Activated T-helper 17 cell treated with anti-CD3 and anti-CD28 coated beads, Interleukin-2, amount 50 U/mL, for 72 hours (primary cell): ENCODE measurements around the gene CYP27C1. TPM values are rescaled to one million over a fixed set of nuclear protein-coding genes. Genes with fewer than 3 reads are reported as not detected.

ENCODE experiments used
- ATAC-seq: fragments of 150-1000 bp; cut with Tn5 transposase; replicated peaks from 2 replicates; pipeline ENCODE4 v1.10.0; 2021; ENCODE audit warnings: mild to moderate bottlenecking, moderate library complexity
- H3K27ac Mint-ChIP-seq: one replicate; pipeline ENCODE4 v1.8.0; 2022; ENCODE audit warnings: mixed read lengths
- H3K27me3 Mint-ChIP-seq: one replicate; pipeline ENCODE4 v1.8.0; 2022; ENCODE audit warnings: mixed read lengths
- H3K36me3 Mint-ChIP-seq: one replicate; pipeline ENCODE4 v1.8.0; 2022; ENCODE audit warnings: low read depth, mild to moderate bottlenecking, mixed read lengths
- H3K4me1 Mint-ChIP-seq: one replicate; pipeline ENCODE4 v1.8.0; 2022; ENCODE audit warnings: mixed read lengths
- H3K4me3 Mint-ChIP-seq: one replicate; pipeline ENCODE4 v1.8.0; 2022; ENCODE audit warnings: mild to moderate bottlenecking, mixed read lengths
- H3K9me3 Mint-ChIP-seq: one replicate; pipeline ENCODE4 v1.8.0; 2022; ENCODE audit warnings: mixed read lengths
- total RNA-seq, 2 donors: library from RNA; stranded (reverse); gene quantifications; one replicate each; pipeline ENCODE4 v1.2.3, GENCODE V29; 2022

Gene CYP27C1
- total RNA-seq, 2 donors from 2014 or later = not detected

DNA sequence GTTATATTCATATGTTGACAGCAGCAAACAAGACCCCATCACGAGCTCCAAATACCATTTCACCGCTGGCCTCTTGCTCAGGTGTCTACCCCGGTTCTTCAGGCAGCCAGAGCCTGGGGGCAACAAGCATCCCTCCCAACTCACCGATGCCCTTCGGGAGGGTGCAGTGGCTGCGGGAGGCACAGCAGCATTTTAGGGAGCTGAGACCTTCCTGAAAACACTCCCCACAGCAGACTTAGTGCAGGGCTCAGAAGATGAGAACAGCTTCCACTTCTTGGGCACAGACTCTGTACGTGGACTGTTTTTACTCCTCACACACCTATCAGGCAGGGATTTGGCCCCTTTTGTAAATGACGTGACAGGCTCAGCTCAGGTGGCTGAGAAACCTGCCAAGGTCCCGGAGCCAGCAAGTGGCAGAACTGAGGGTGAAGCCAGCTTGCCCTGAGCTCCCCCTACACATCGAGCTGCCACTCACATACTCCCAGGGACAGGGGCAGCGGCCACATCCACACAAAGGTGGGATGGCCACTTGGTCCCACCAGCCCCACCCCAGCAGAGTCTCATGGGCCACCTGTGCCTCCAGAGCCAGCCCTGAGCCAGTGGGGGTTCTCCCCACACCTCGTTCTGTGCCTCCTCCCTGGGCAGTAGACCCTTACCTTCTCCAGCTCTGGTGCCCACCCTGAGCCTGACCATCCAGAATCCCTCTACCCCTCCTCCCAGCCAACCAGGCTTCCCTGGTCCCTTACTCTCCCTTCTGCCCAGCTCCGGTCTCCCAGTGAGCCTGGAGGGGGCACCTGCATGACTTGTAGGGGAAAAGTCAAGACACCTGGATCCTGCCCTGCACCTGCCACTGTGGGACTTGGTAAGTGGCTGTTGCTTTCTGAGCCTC lies 28.5 kb downstream of the CYP27C1 start:
- no peaks in the 10 kb centered on the region for H3K9me3 Mint-ChIP-seq
- H3K4me3 Mint-ChIP-seq = no peak overlapping the region
- no peaks in the 10 kb centered on the region for H3K36me3 Mint-ChIP-seq
- H3K27ac Mint-ChIP-seq = no peak overlapping the region
- no peaks in the 10 kb centered on the region for H3K4me1 Mint-ChIP-seq
- peaks cover 9% of the 10 kb centered on the region for H3K27me3 Mint-ChIP-seq
- no peak for ATAC-seq

DNA sequence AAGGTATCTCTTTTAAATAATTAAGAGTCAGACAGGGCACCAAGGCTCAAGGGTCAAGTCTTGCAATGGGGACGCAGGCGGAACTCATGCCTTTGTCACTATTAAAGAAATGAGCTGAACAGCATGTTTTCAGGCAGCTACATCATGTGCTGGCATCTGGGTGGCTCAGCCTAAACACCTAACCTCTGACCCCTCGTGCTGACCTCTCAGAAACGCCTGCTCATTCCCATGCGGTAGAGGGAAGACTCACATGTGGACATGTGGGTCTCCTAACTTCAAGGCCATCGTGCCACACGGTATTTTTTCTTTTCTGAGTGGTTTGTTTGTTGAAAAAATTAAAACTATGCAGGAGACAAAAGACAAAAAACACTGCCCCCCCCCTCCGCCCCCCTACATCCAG lies 31.3 kb downstream of the CYP27C1 start:
- Mint-ChIP-seq H3K9me3 (no peaks in the 10 kb centered on the region), H3K36me3 (no peaks in the 10 kb centered on the region), H3K27ac (no peak overlapping the region), H3K4me1 (no peaks in the 10 kb centered on the region), H3K4me3 (no peak overlapping the region), H3K27me3 (peaks cover 18% of the 10 kb centered on the region)
- ATAC-seq = no peak

DNA sequence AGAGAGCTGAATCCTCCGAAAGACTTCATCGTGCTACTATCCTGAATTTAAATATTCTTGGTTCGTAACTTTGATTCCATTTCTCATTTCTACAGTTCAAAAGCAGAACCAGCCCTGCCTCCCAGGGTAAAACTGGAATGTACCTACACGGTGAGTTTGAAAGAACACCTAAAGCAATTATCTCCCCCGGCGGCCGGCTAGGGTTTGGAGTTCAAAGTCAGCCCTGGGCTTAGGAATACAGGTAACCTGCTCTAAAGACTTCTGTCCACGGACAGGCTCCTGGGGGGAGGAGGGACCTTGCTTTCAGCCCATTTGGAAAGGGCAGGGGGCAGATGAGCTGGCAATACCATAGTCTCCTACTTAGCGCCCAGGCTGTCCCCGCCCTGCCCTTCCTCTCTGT lies 32.3 kb downstream of the CYP27C1 start:
- H3K36me3 Mint-ChIP-seq = no peaks in the 10 kb centered on the region
- H3K9me3 Mint-ChIP-seq = no peaks in the 10 kb centered on the region
- no peaks in the 10 kb centered on the region for H3K4me1 Mint-ChIP-seq
- ATAC-seq = no peak
- peaks cover 18% of the 10 kb centered on the region for H3K27me3 Mint-ChIP-seq
- H3K27ac Mint-ChIP-seq = no peak overlapping the region
- H3K4me3 Mint-ChIP-seq = no peak overlapping the region

DNA sequence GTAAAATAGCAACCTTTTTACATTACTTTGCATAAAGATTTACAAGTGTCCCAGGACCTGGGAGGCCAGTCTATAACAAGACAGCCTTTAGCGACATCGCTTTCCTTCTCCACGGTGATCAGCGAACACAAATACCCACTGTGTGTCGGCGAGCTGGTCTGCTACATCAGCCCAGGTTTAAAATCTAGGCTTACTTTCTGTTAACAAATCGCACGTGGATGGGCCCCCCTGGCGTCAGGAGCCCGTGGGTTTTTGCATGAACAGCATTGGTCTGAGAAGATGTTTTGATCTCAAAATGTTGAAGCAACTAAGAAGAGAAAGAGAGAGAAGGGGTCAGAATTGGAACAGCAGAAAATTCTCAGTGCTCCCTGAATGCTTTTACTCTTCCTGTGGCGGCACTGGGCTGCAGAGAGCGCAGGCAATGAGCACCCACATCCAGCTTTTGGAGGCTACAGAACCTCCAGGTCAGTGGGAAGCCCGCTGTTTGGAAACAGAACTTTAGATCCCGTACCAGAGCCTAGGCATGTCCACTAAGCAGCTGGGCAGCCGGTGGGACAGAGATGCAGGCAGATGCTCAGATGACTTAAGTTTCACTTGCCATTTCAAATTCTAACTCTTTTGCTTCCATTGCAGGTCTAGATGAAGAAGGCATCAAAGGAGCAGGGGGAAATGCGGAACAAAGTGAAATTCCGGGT lies 32.9 kb downstream of the CYP27C1 start:
- no peak for ATAC-seq
- Mint-ChIP-seq H3K27ac (no peak overlapping the region), H3K9me3 (no peaks in the 10 kb centered on the region), H3K4me3 (no peak overlapping the region), H3K36me3 (no peaks in the 10 kb centered on the region), H3K4me1 (no peaks in the 10 kb centered on the region), H3K27me3 (peaks cover 18% of the 10 kb centered on the region)

DNA sequence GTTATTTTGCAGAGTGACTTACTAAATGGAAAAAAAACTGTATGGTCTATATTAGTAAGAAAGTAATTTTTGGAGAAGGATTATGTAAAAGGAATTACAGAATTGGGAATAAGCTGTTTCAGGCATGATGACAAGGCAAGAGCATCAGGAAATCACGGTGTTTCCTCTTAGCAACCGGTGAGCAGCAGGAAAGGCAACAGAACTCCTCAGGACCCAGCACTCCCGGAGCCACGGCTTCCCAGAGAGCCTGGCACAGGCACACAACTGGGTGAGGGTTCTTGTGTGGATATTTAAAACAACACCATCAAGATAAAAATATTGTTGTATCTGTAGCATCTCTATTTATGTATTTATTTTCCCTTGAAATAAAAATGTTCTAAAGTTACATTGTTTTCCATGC lies 34.4 kb downstream of the CYP27C1 start:
- H3K27ac Mint-ChIP-seq = no peak overlapping the region
- ATAC-seq = no peak
- H3K9me3 Mint-ChIP-seq = peaks cover under 1% of the 10 kb centered on the region
- no peaks in the 10 kb centered on the region for H3K4me1 Mint-ChIP-seq
- no peak overlapping the region for H3K4me3 Mint-ChIP-seq
- H3K27me3 Mint-ChIP-seq = peaks cover 19% of the 10 kb centered on the region
- no peaks in the 10 kb centered on the region for H3K36me3 Mint-ChIP-seq

DNA sequence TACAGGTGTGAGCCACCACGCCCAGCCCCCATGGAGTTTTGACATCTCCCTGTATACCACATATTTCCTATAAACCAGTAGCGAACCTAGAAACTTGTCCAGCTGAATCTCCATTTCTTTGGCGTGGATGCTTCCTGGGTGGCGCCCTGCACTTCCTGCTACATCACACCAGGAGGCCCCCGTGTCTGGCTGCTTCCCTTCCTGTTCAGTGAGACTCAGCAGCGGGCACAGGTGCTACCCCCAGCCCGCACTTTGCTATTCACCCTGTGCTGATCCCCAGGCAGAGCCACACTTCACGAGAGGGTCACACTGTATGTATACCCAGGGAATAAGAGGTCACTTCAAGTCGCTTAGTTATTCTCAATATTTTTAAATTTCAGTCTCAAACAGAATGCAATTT lies 35.0 kb downstream of the CYP27C1 start:
- Mint-ChIP-seq H3K27me3 (peaks cover 22% of the 10 kb centered on the region), H3K4me3 (no peak overlapping the region), H3K4me1 (no peaks in the 10 kb centered on the region), H3K36me3 (no peaks in the 10 kb centered on the region), H3K27ac (no peak overlapping the region), H3K9me3 (peaks cover 4% of the 10 kb centered on the region)
- ATAC-seq = peak; percentile 51

DNA sequence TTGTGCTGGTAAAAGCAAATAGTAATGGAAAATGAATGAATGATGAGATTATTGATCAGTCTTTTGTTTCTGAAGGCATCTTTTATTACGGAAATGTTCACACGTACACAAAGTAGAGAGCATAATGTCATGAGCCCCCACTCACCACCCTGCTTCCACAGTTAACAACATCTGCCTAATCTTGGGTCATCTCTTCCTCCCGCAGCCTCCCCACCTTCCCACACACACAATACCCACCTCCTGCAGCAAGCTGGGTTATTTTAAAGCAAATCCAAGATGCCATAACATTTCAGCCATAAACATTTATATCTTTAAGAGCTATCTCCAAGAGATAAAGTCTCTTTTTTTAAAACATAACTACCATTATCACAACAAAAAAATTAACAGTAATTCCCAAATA lies 36.3 kb downstream of the CYP27C1 start:
- ATAC-seq = no peak
- Mint-ChIP-seq H3K4me3 (no peak overlapping the region), H3K9me3 (peaks cover 4% of the 10 kb centered on the region), H3K36me3 (no peaks in the 10 kb centered on the region), H3K4me1 (no peaks in the 10 kb centered on the region), H3K27me3 (peaks cover 25% of the 10 kb centered on the region), H3K27ac (no peak overlapping the region)

DNA sequence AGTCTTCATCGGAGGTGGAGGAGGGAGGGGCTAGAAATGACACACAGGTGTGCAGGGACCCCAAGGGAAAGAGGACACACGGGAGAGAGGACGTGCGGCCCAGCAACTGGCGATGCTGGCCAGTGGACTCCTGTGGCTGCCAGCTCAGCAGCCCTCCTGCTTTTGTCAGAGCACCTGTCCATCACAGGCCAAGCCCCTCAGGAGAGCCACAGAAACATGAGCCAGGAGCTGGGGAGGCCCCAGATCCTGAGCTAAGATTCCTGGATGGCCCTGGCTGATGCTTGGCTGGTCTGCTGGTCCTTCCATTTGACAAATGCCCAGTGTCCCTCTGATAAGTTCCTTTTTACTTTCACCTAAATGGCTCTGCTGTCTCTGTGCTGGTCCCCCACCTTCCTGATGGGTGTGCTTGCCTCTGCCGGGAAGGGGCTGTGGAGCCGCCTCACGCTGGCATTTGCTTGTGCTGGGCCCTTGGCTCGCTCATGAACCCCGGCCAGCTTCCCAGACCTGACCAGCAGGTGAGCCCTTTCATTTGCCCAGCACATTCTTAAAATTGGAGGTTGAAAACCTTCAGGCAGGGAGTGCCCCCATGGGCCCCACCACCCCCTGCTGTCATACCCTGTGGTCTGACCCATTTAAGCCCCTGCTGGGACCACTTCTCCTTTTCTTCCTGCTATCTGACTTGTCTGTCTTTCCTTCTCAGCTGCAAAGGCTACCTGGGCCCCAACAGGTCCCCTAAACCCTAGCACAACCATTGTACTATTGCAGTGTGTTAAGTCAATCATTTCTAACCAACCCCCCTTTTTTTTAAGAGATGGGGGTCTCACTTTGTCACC lies 37.3 kb downstream of the CYP27C1 start:
- Mint-ChIP-seq H3K27ac (no peak overlapping the region), H3K4me3 (no peak overlapping the region), H3K4me1 (no peaks in the 10 kb centered on the region), H3K27me3 (peaks cover 22% of the 10 kb centered on the region), H3K9me3 (peaks cover 4% of the 10 kb centered on the region), H3K36me3 (no peaks in the 10 kb centered on the region)
- ATAC-seq = no peak

DNA sequence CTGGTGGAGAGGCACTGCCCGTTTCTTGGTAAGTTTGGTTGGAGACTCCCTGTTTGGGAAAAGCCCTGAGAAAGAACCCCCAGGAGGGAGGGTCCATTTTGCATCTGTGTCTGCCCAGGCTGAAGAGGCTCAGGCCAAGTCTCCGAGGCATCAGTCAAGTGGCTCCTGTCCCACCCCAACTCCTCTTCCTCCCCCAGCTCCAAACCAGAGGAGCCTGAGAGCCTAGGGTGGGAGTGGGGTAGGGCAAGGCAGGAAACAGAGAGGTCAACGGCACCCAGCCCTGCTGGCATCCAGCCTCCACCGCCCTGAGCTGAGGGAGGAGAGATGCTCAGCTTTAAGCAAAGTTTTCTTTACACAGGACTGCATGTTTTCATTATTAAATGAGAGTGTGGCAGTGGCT lies 38.2 kb downstream of the CYP27C1 start:
- ATAC-seq = no peak
- Mint-ChIP-seq H3K9me3 (peaks cover 4% of the 10 kb centered on the region), H3K36me3 (no peaks in the 10 kb centered on the region), H3K27ac (no peak overlapping the region), H3K4me1 (no peaks in the 10 kb centered on the region), H3K27me3 (peaks cover 18% of the 10 kb centered on the region), H3K4me3 (no peak overlapping the region)

DNA sequence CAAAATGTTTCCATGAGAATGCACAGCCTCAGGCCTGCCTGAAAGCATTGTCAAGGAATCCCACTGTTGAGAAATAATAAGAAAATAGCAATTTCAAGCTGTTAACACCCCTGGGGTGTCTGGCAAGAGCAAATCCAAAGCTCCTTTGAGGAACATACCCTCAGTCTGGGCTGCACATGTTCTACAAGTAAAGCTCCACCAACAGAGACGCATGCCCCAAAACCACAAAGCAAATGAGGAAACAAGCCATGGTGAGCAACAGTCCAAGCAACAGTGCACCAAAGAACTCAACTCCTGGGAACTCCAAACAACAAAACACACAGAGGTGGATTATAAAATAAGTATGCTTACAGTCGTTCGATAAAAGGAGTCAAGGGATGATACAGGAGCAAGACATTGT lies 40.3 kb downstream of the CYP27C1 start:
- no peaks in the 10 kb centered on the region for H3K36me3 Mint-ChIP-seq
- no peak overlapping the region for H3K4me3 Mint-ChIP-seq
- no peaks in the 10 kb centered on the region for H3K4me1 Mint-ChIP-seq
- no peak overlapping the region for H3K27ac Mint-ChIP-seq
- peaks cover 21% of the 10 kb centered on the region for H3K27me3 Mint-ChIP-seq
- peaks cover 4% of the 10 kb centered on the region for H3K9me3 Mint-ChIP-seq
- no peak for ATAC-seq

DNA sequence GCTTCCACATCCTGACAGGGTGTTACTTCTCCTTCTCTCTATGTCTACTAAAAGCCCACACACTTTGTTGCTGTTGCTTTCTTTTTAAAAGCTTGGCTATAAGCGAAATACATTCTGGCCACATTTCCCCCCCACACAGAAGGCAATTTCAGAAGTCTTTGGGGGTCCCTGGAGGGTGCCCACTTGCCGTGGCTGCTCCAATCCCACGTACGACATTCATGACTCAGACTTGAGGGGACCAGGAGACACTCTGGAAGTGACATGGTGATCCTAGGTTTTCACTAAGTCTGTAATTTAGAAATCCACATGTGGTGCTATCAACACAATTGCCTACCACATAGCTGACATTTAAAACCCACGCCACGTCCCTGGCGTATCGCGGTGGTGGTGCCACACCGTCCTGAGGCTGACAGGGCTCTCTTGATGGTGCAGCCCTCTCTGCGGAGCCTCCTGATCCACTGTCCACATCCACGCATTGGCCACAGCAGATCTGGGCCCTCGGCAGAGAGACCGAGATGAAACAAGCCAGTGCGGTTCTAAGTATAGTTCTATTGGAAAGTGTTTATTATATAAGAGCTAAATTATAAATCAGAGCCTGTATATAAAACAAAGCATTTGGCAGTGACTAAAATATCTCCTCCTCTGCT lies 42.4 kb downstream of the CYP27C1 start:
- Mint-ChIP-seq H3K9me3 (peaks cover 4% of the 10 kb centered on the region), H3K4me1 (no peaks in the 10 kb centered on the region), H3K27me3 (peaks cover 19% of the 10 kb centered on the region)

DNA sequence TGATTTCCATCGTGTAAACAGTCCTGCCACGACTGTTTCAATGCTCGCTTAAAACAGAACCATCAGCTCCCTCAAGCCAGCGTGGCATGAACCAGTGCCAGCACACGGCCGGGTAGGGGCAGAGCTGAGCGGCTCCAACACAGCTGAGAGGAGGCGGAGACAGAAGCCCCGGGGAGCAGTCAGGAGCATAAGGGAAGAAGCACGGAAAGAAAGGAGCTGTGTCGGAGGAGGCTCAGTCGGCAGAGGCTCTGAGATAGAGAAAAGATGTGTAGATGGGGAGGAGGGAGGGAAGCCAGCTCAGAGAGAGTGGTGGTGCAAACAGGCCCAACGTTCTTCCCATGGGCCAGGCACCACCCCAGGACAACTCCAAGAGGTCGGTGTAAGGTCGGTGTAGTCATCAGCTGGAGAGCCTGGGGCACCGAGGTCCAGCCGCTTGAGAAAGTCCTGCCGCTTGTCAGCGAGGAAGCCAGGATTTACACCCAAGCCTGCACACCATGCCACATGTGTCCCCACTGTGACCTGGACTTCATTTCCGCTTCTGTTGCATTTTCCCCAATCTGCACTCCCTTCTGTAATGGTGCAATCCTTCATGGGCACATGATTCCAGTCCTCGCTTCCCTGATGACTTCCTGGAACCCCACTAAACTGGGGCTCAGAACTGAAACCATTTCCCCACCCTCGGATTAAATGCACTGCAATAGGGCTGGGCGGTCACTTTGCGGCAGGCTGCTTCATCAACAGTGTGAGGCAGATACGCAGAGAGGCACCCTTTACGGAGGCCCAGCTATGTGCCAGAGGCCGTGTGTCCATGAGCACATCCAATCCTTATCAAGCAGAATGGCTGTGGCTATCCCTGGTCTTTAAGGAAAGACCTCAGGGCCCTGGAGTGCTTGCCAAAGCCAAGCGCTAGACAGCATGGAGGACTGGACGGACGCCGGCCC lies 43.5 kb downstream of the CYP27C1 start:
- H3K27ac Mint-ChIP-seq = no peak overlapping the region
- no peak overlapping the region for H3K4me3 Mint-ChIP-seq
- no peak for ATAC-seq
- peaks cover 19% of the 10 kb centered on the region for H3K27me3 Mint-ChIP-seq
- no peaks in the 10 kb centered on the region for H3K4me1 Mint-ChIP-seq
- H3K36me3 Mint-ChIP-seq = no peaks in the 10 kb centered on the region
- H3K9me3 Mint-ChIP-seq = peaks cover 4% of the 10 kb centered on the region

More for the DNA sequence above, 42.4 kb downstream of the CYP27C1 start:
- H3K4me3 Mint-ChIP-seq = no peak overlapping the region
- H3K36me3 Mint-ChIP-seq = no peaks in the 10 kb centered on the region
- H3K27ac Mint-ChIP-seq = no peak overlapping the region
- no peak for ATAC-seq

DNA sequence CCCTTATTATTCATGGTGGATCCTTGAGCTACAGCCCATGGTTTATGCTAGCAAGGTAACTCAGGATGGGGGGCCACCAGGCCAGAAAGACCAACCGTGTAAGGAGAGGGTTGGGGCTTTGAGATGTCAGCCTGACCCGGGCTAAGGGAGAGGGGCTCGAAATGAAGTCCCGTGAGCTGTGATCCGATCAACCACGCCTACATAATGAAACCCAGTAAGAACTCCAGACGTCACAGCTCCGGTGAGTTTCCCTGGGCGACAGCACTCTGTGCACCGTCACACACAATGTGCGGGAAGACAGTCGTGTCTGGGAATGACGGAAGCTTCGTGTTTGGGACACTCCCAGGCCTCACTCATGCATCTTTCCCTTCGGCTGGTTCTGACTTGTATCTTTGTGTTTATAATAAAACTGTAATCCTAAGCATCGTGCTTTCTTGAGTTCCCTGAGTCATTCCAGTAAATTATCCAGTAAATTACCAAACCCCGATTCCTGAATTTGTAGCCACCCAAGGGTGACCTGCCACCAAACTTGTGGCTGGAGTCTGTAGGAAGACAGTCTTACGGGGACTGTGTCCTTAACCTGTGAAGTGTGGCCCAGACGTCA lies 44.2 kb downstream of the CYP27C1 start:
- Mint-ChIP-seq H3K4me3 (no peak overlapping the region), H3K27me3 (peaks cover 19% of the 10 kb centered on the region), H3K27ac (no peak overlapping the region), H3K36me3 (no peaks in the 10 kb centered on the region), H3K9me3 (peaks cover 4% of the 10 kb centered on the region), H3K4me1 (no peaks in the 10 kb centered on the region)
- ATAC-seq = no peak
